HepG2 (cell line): ENCODE measurements around the gene SP3. TPM values are rescaled to one million over a fixed set of nuclear protein-coding genes. Genes with fewer than 3 reads are reported as not detected.

Experiments
- ATAC-seq: fragments of 200-7000 bp; cut with Tn5 transposase; 3 replicates; pipeline ENCODE4 v1.9.1; 2020; ENCODE audit warnings: mild to moderate bottlenecking, moderate library complexity
- BruUV-seq: library from RNA; stranded (reverse); fragments of 400-500 nt; replicated peaks from 2 replicates; lab custom pipeline; 2021; lab: Mats Ljungman, UMichigan
- CTCF ChIA-PET: fragments of 300-600 bp; formaldehyde crosslinking; extraction: SDS; loops from one replicate; lab custom pipeline; 2021; ENCODE audit warnings: low total read pairs, inconsistent platforms, low intra/inter-chr PET ratio; lab: Yijun Ruan, JAX
- POLR2A ChIA-PET: fragments of 350-600 bp; sonication (Branson Sonifier 250); formaldehyde crosslinking; loops from one replicate; lab custom pipeline; 2020; ENCODE audit warnings: antibody characterized with exemption, inconsistent platforms; lab: Yijun Ruan, JAX
- DNase-seq: peaks from one replicate; pipeline ENCODE4 v3.0.0-alpha.2; 2015; ENCODE audit warnings: low spot score
- FAIRE-seq: peaks from 3 replicates; lab custom pipeline; 2011; peaks lifted over from hg19 to GRCh38; lab: Jason Lieb, UNC
- H2AFZ ChIP-seq: one replicate; pipeline ENCODE4 v1.6.1; 2011; ENCODE audit warnings: low read length, inconsistent platforms
- H3K27ac ChIP-seq: fragments of 300-600 bp; 3 replicates; pipeline ENCODE4 v1.8.0; 2011; ENCODE audit warnings: mixed run types, mild to moderate bottlenecking, mixed read lengths, low read length, inconsistent platforms; ENCODE audit not compliant: insufficient read depth; ENCODE audit errors: extremely low read length
- H3K27me3 ChIP-seq, 2 experiments: fragments of 200-600 bp in 1 of 2; 2 replicates in 1 of 2; 3 replicates in 1 of 2; pipeline versions ENCODE4 v1.6.0 to v1.8.0; 2011; ENCODE audit warnings: low read length in 2 of 2, mild to moderate bottlenecking in 2 of 2, moderate library complexity in 2 of 2, inconsistent platforms in 1 of 2; ENCODE audit not compliant: insufficient read depth in 2 of 2, control insufficient read depth in 1 of 2
- H3K36me3 ChIP-seq, 2 experiments: fragments of 200-600 bp in 1 of 2; replicated peaks in 1 of 2; 2 replicates in 1 of 2; 3 replicates in 1 of 2; pipeline versions ENCODE4 v1.5.1 to v1.8.0; 2011; ENCODE audit warnings: low read length in 2 of 2, inconsistent platforms in 1 of 2; ENCODE audit not compliant: insufficient read depth in 2 of 2, control insufficient read depth in 1 of 2
- H3K4me1 ChIP-seq: 2 replicates; pipeline ENCODE4 v1.5.1; 2012; ENCODE audit warnings: low read length, inconsistent platforms; ENCODE audit not compliant: insufficient read depth
- H3K4me2 ChIP-seq: 2 replicates; pipeline ENCODE4 v1.6.0; 2011; ENCODE audit warnings: low read depth, low read length, inconsistent platforms
- H3K4me3 ChIP-seq, 3 experiments: fragments of 200-600 bp in 1 of 3; sonication (generic), shearing (Covaris generic) in 1 of 3; replicated peaks in 1 of 3; 2 replicates each; pipeline ENCODE4 v1.5.1; 2011 to 2016; ENCODE audit warnings: low read length in 3 of 3, inconsistent platforms in 2 of 3, low read depth in 2 of 3, mild to moderate bottlenecking in 2 of 3, control low read depth in 1 of 3, mixed read lengths in 1 of 3; ENCODE audit not compliant: insufficient read depth in 1 of 3
- H3K79me2 ChIP-seq: one replicate; pipeline ENCODE4 v1.6.1; 2011; ENCODE audit warnings: low read length, inconsistent platforms; ENCODE audit not compliant: insufficient read depth
- H3K9ac ChIP-seq: 2 replicates; pipeline ENCODE4 v1.6.0; 2011; ENCODE audit warnings: mild to moderate bottlenecking, low read depth, low read length, inconsistent platforms; ENCODE audit not compliant: insufficient read depth
- H3K9me3 ChIP-seq: 2 replicates; pipeline ENCODE4 v1.5.1; 2012; ENCODE audit warnings: mild to moderate bottlenecking, low read length
- H4K20me1 ChIP-seq: 2 replicates; pipeline ENCODE4 v1.6.0; 2011; ENCODE audit warnings: inconsistent platforms, mild to moderate bottlenecking, low read length, moderate library complexity; ENCODE audit not compliant: insufficient read depth
- HDAC1 ChIP-seq: sonication (generic); formaldehyde crosslinking; IDR thresholded peaks from 2 replicates; pipeline ENCODE4 v1.5.1; 2020; ENCODE audit warnings: mild to moderate bottlenecking, missing genetic modification reagents
- ISX ChIP-seq: sonication (generic); formaldehyde crosslinking; conservative IDR thresholded peaks from 2 replicates; pipeline ENCODE4 v1.5.0; 2020; ENCODE audit warnings: missing genetic modification reagents
- MLX ChIP-seq: IDR thresholded peaks from 2 replicates; pipeline ENCODE4 v1.6.1; 2016
- MNT ChIP-seq: fragments of 450-650 bp; IDR thresholded peaks from 2 replicates; pipeline ENCODE4 v1.6.1; 2016
- SALL1 ChIP-seq: sonication (generic); formaldehyde crosslinking; IDR thresholded peaks from 2 replicates; pipeline ENCODE4 v1.8.0; 2022; ENCODE audit warnings: mild to moderate bottlenecking, missing genetic modification reagents
- SMAD1 ChIP-seq: sonication (generic); formaldehyde crosslinking; IDR thresholded peaks from 2 replicates; pipeline ENCODE4 v1.4.0; 2020; ENCODE audit warnings: missing genetic modification reagents, low read depth, mild to moderate bottlenecking, borderline replicate concordance
- ZBTB33 ChIP-seq: sonication (generic); formaldehyde crosslinking; IDR thresholded peaks from 2 replicates; pipeline ENCODE4 v1.4.0; 2020; ENCODE audit warnings: missing genetic modification reagents
- ZBTB8A ChIP-seq: sonication (generic); formaldehyde crosslinking; IDR thresholded peaks from 2 replicates; pipeline ENCODE4 v1.4.0; 2020; ENCODE audit warnings: mild to moderate bottlenecking, low read depth, missing genetic modification reagents, borderline replicate concordance
- ZNF619 ChIP-seq: sonication (generic); formaldehyde crosslinking; IDR thresholded peaks from 2 replicates; pipeline ENCODE4 v1.4.0; 2020; ENCODE audit warnings: mild to moderate bottlenecking, missing genetic modification reagents
- ZNF629 ChIP-seq: sonication (generic); formaldehyde crosslinking; conservative IDR thresholded peaks from 2 replicates; pipeline ENCODE4 v1.5.0; 2020; ENCODE audit warnings: missing genetic modification reagents
- WGBS: methylation state at CpG from one replicate; pipeline ENCODE4 v1.1.6; 2017; ENCODE audit warnings: low lambda C conversion rate; 5-methylcytosine and 5-hydroxymethylcytosine counted together
- in situ Hi-C: cut with HindIII; loops from 2 replicates; pipeline ENCODE4 v1.10.0; 2017; ENCODE audit warnings: low pct_unique_long_range_greater_than_20kb; ENCODE audit not compliant: extremely low pct_ligation_motif_present
- intact Hi-C: fragments of 100-400 bp; cut with micrococcal nuclease; formaldehyde crosslinking; loops from one replicate; pipeline ENCODE4 v1.10.0; 2022; ENCODE audit not compliant: unreplicated experiment
- polyA plus RNA-seq, 8 experiments: library from polyadenylated mRNA; depleted of rRNA in 3 of 8; stranded (reverse) in 7 of 8; unstranded in 1 of 8; fragments of >200 nt; fragmentation: Illumina TruSeq in 4 of 8; extraction: Trizol in 4 of 8; gene quantifications; 2 replicates each; pipeline versions ENCODE4 v1.2.1 to v1.2.3, GENCODE V29; 2011 to 2016; ENCODE audit warnings: low read depth in 4 of 8, missing spikeins in 1 of 8, mixed read lengths in 1 of 8; ENCODE audit not compliant: insufficient read depth in 1 of 8
- total RNA-seq, 5 experiments: library from RNA; depleted of rRNA; stranded (reverse); fragments of >200 nt; fragmentation: Illumina TruSeq; extraction: Trizol; gene quantifications; 2 replicates each; pipeline ENCODE4 v1.2.3, GENCODE V29; 2016; ENCODE audit warnings: low read depth in 1 of 5

Gene SP3
- total and polyA plus RNA-seq, 2 of the 13 experiments (the other 11 are each of a cell fraction or from before 2014, with no cell fraction given) = 57.3 to 132 TPM

- TF ChIP-seq HDAC1 (CRISPR knock-in tag) (no peak), SMAD1 (no peak), MLX (no peak)
Observed at GRCh38 chr2:173876833-173877413, 88.2 kb downstream of the SP3 start (continued).

- no peaks in the 10 kb centered on the region for H3K79me2 ChIP-seq
- H3K4me1 ChIP-seq = no peaks in the 10 kb centered on the region
- H2AFZ ChIP-seq = no peak overlapping the region
- FAIRE-seq (no peak), ATAC-seq (no peak), DNase-seq (no peak)
- H3K4me3 ChIP-seq = no peak overlapping the region
- H3K9me3 ChIP-seq = no peaks in the 10 kb centered on the region
- no TSS peak for BruUV-seq
- WGBS = 26% methylated on average over 1 of the region's 1 CpG
- intact Hi-C loops = no loop called here
- H3K4me2 ChIP-seq = no peak overlapping the region
- ChIA-PET POLR2A (no interaction called here), CTCF (no interaction called here)
- TF ChIP-seq ZBTB8A (no peak), ISX (no peak), MNT (no peak), ZNF619 (CRISPR knock-in tag) (no peak), ZNF629 (CRISPR knock-in tag) (no peak), SALL1 (CRISPR knock-in tag) (no peak), ZBTB33 (no peak)
- H3K27me3 ChIP-seq = peaks cover 0 to 40% of the 10 kb centered on the region in 2 experiments; a peak in 3 of 5 replicates
- in situ Hi-C loops = no loop called here
- H3K36me3 ChIP-seq = no peaks in the 10 kb centered on the region
- no peak overlapping the region for H3K9ac ChIP-seq
- no peaks in the 10 kb centered on the region for H4K20me1 ChIP-seq
- H3K27ac ChIP-seq = no peak overlapping the region
Observed at GRCh38 chr2:173874894-173875237, 90.3 kb downstream of the SP3 start.
